Fibroblast of skin of abdomen (primary cell): ENCODE measurements around the gene BMP7.
"Not testable (repeated sequence)": the region's sequence is repeated elsewhere in the genome, so short reads cannot be mapped to it uniquely, and the experiment has no call there.

ENCODE experiments used
- DNase-seq: peaks from one replicate; pipeline ENCODE4 v3.0.0-alpha.2; 2013

The BMP7 gene

GRCh38 chr20:57166568-57167291 lies 99.7 kb downstream of the BMP7 start:
- DNase-seq, result no peak

- no peak for DNase-seq
Measured at GRCh38 chr20:57165427-57166004, 100.9 kb downstream of the BMP7 start.

- no peak for DNase-seq
Measured at GRCh38 chr20:57164872-57165271, 101.6 kb downstream of the BMP7 start.

- DNase-seq, result no peak
Measured at GRCh38 chr20:57163041-57163440, 103.4 kb downstream of the BMP7 start.

GRCh38 chr20:57162362-57162652 lies 104.1 kb downstream of the BMP7 start:
- DNase-seq, result no peak

GRCh38 chr20:57161478-57162361 lies 104.7 kb downstream of the BMP7 start:
- no peak for DNase-seq

GRCh38 chr20:57160985-57161384 lies 105.5 kb downstream of the BMP7 start:
- DNase-seq, result no peak

GRCh38 chr20:57159945-57160610 lies 106.4 kb downstream of the BMP7 start:
- no peak for DNase-seq

GRCh38 chr20:57159193-57159851 lies 107.1 kb downstream of the BMP7 start:
- no peak for DNase-seq

GRCh38 chr20:57158474-57158873 lies 108.0 kb downstream of the BMP7 start:
- no peak for DNase-seq

- DNase-seq, result not testable (repeated sequence)
Measured at GRCh38 chr20:57157787-57158186, 108.7 kb downstream of the BMP7 start.

- no peak for DNase-seq
Measured at GRCh38 chr20:57157106-57157691, 109.2 kb downstream of the BMP7 start.

GRCh38 chr20:57156011-57156729 lies 110.3 kb downstream of the BMP7 start:
- no peak for DNase-seq

GRCh38 chr20:57155415-57155814 lies 111.0 kb downstream of the BMP7 start:
- DNase-seq, result no peak

- DNase-seq, result no peak
Measured at GRCh38 chr20:57153238-57153905, 113.1 kb downstream of the BMP7 start.

GRCh38 chr20:57152557-57152956 lies 113.9 kb downstream of the BMP7 start:
- DNase-seq, result no peak

- no peak for DNase-seq
Measured at GRCh38 chr20:57150559-57150958, 115.9 kb downstream of the BMP7 start.

GRCh38 chr20:57148263-57148662 lies 118.2 kb downstream of the BMP7 start:
- DNase-seq, result no peak

- DNase-seq, result no peak
Measured at GRCh38 chr20:57147185-57147584, 119.3 kb downstream of the BMP7 start.

GRCh38 chr20:57146155-57146554 lies 120.3 kb downstream of the BMP7 start:
- no peak for DNase-seq

GRCh38 chr20:57145089-57145631 lies 121.3 kb downstream of the BMP7 start:
- DNase-seq, result no peak
